GM18867 (cell line): ENCODE data around the gene PPM1L.

ENCODE experiments used
- ATAC-seq: cut with Tn5 transposase; IDR thresholded peaks from one replicate; pipeline ENCODE4 v1.9.1; 2021; ENCODE audit warnings: mild to moderate bottlenecking, moderate library complexity; ENCODE audit not compliant: unreplicated experiment

The PPM1L gene

GRCh38 chr3:160763073-160763472 lies 7.0 kb downstream of the PPM1L start:
- no peak for ATAC-seq

GRCh38 chr3:160765211-160765610 lies 9.2 kb downstream of the PPM1L start:
- no peak for ATAC-seq

- ATAC-seq, result no peak
These were observed 12.0 kb downstream of the PPM1L start for GRCh38 chr3:160768031-160768430.

- no peak for ATAC-seq
These were observed 12.9 kb downstream of the PPM1L start for GRCh38 chr3:160768918-160769317.

- no peak for ATAC-seq
These were observed 15.9 kb downstream of the PPM1L start for GRCh38 chr3:160771811-160772459.

GRCh38 chr3:160773722-160774121 lies 17.7 kb downstream of the PPM1L start:
- no peak for ATAC-seq

GRCh38 chr3:160774172-160774571 lies 18.1 kb downstream of the PPM1L start:
- no peak for ATAC-seq

- no peak for ATAC-seq
These were observed 22.4 kb downstream of the PPM1L start for GRCh38 chr3:160778480-160778879.

GRCh38 chr3:160779040-160779439 lies 23.0 kb downstream of the PPM1L start:
- ATAC-seq, result no peak

GRCh38 chr3:160780245-160780644 lies 24.2 kb downstream of the PPM1L start:
- ATAC-seq, result no peak

GRCh38 chr3:160781402-160781801 lies 25.4 kb downstream of the PPM1L start:
- ATAC-seq, result no peak

GRCh38 chr3:160781863-160782262 lies 25.8 kb downstream of the PPM1L start:
- ATAC-seq, result no peak

GRCh38 chr3:160784853-160785252 lies 28.8 kb downstream of the PPM1L start:
- no peak for ATAC-seq

- ATAC-seq, result no peak
These were observed 34.7 kb downstream of the PPM1L start for GRCh38 chr3:160790726-160791125.

GRCh38 chr3:160792540-160792939 lies 36.5 kb downstream of the PPM1L start:
- no peak for ATAC-seq

- ATAC-seq, result no peak
These were observed 37.8 kb downstream of the PPM1L start for GRCh38 chr3:160793722-160794252.

- no peak for ATAC-seq
These were observed 40.2 kb downstream of the PPM1L start for GRCh38 chr3:160796089-160796812.

- no peak for ATAC-seq
These were observed 40.8 kb downstream of the PPM1L start for GRCh38 chr3:160796813-160797164.

GRCh38 chr3:160797356-160797755 lies 41.3 kb downstream of the PPM1L start:
- ATAC-seq, result no peak

GRCh38 chr3:160801386-160802118 lies 45.5 kb downstream of the PPM1L start:
- peak; percentile 90 for ATAC-seq

- ATAC-seq, result no peak
These were observed 48.7 kb downstream of the PPM1L start for GRCh38 chr3:160804762-160805161.

- no peak for ATAC-seq
These were observed 50.1 kb downstream of the PPM1L start for GRCh38 chr3:160806094-160806493.
